ENCODE measurements around the gene MRPL54.
A peak's percentile ranks its signal among the peaks of the same experiment; 100 is the strongest.

Gene MRPL54

GRCh38 chr19:3770136-3770999 is 7.9 kb downstream of the MRPL54 start:
- no peak for FAIRE-seq

GRCh38 chr19:3771000-3771905 is 8.8 kb downstream of the MRPL54 start:
- peak; percentile 65 for FAIRE-seq

- no peak for FAIRE-seq
These were observed 9.5 kb downstream of the MRPL54 start, which contains the start of gene RAX2 for GRCh38 chr19:3771906-3772455. RAX2 (minus strand) TSS chr19:3772228; CDS start chr19:3771742, 486 bp downstream.

GRCh38 chr19:3773814-3774515 is 11.5 kb downstream of the MRPL54 start:
- no peak for FAIRE-seq

GRCh38 chr19:3774621-3775373 is 12.3 kb downstream of the MRPL54 start:
- FAIRE-seq = no peak

- FAIRE-seq = no peak
These were observed 12.9 kb downstream of the MRPL54 start for GRCh38 chr19:3775374-3775711.

GRCh38 chr19:3775831-3776230 is 13.3 kb downstream of the MRPL54 start:
- FAIRE-seq = no peak

GRCh38 chr19:3776479-3777040 is 14.1 kb downstream of the MRPL54 start:
- no peak for FAIRE-seq

GRCh38 chr19:3778104-3778867 is 15.8 kb downstream of the MRPL54 start:
- no peak for FAIRE-seq

- no peak for FAIRE-seq
These were observed 16.6 kb downstream of the MRPL54 start for GRCh38 chr19:3778899-3779723.

- no peak for FAIRE-seq
These were observed 18.4 kb downstream of the MRPL54 start for GRCh38 chr19:3780786-3781304.

GRCh38 chr19:3781603-3782002 is 19.1 kb downstream of the MRPL54 start:
- no peak for FAIRE-seq

- FAIRE-seq = no peak
These were observed 19.8 kb downstream of the MRPL54 start for GRCh38 chr19:3782330-3782729.

GRCh38 chr19:3782903-3783302 is 20.4 kb downstream of the MRPL54 start:
- FAIRE-seq = no peak

- no peak for FAIRE-seq
These were observed 21.4 kb downstream of the MRPL54 start for GRCh38 chr19:3783660-3784584.

- FAIRE-seq = no peak
These were observed 22.3 kb downstream of the MRPL54 start for GRCh38 chr19:3784607-3785450.

GRCh38 chr19:3785451-3785937 is 23.0 kb downstream of the MRPL54 start:
- no peak for FAIRE-seq
